Kidney (tissue), 14 donors: ENCODE data around the gene SYT1. TPM values are rescaled to one million over a fixed set of nuclear protein-coding genes. Genes with fewer than 3 reads are reported as not detected.

Experiments used
- DNase-seq, 5 donors: peaks; one replicate each; pipeline ENCODE4 v3.0.0-alpha.2; 2013 to 2020
- FAIRE-seq: peaks from 2 replicates; lab custom pipeline; 2012; peaks lifted over from hg19 to GRCh38; lab: Jason Lieb, UNC
- H3K27ac ChIP-seq, 2 donors: one replicate each; pipeline ENCODE4 v1.7.0; 2013; ENCODE audit warnings: low read depth in 2 of 2, low read length in 2 of 2, inconsistent platforms in 1 of 2
- H3K27me3 ChIP-seq: one replicate; pipeline ENCODE4 v1.7.1; 2013; ENCODE audit warnings: low read length, inconsistent platforms; ENCODE audit not compliant: control insufficient read depth, insufficient read depth
- H3K36me3 ChIP-seq, 3 donors: one replicate each; pipeline versions ENCODE4 v1.7.0 to v1.7.1; 2013; ENCODE audit warnings: low read length in 3 of 3, control low read depth in 1 of 3, inconsistent platforms in 1 of 3; ENCODE audit not compliant: insufficient read depth in 3 of 3, control insufficient read depth in 2 of 3
- H3K4me1 ChIP-seq, 3 donors: one replicate each; pipeline versions ENCODE4 v1.7.0 to v1.7.1; 2013; ENCODE audit warnings: low read length in 3 of 3, inconsistent platforms in 1 of 3, low read depth in 1 of 3; ENCODE audit not compliant: control insufficient read depth in 2 of 3, insufficient read depth in 2 of 3
- H3K4me3 ChIP-seq, 3 donors: one replicate each; pipeline versions ENCODE4 v1.7.0 to v1.8.1; 2013; ENCODE audit warnings: low read length in 3 of 3, control low read depth in 1 of 3, inconsistent platforms in 1 of 3
- H3K9ac ChIP-seq, 3 donors: one replicate each; pipeline versions ENCODE4 v1.7.0 to v1.7.1; 2013; ENCODE audit warnings: low read length in 3 of 3, control low read depth in 1 of 3, inconsistent platforms in 1 of 3
- H3K9me3 ChIP-seq, 3 donors: one replicate each; pipeline versions ENCODE4 v1.7.0 to v1.7.1; 2013; ENCODE audit warnings: low read length in 3 of 3, control low read depth in 1 of 3, inconsistent platforms in 1 of 3; ENCODE audit not compliant: control insufficient read depth in 2 of 3, insufficient read depth in 1 of 3
- intact Hi-C: fragments of 100-400 bp; cut with DNase I; formaldehyde crosslinking; loops from one replicate; pipeline ENCODE4 v1.11.1; 2022
- polyA plus RNA-seq: library from polyadenylated mRNA; stranded (reverse); fragments of 350-450 nt; fragmentation: Illumina TruSeq; extraction: RNeasy Lipid Tissue Mini Kit (QIAGEN cat#74804); gene quantifications from one replicate; pipeline ENCODE4 v1.2.3, GENCODE V29; 2014; ENCODE audit warnings: low read depth, low replicate concordance; ENCODE audit not compliant: insufficient read depth
- total RNA-seq: library from RNA; stranded (reverse); fragmentation: NEBNext Ultra II Directional; extraction: Animal tissue kit (Norgen Biotek cat#: 25700); gene quantifications from one replicate; pipeline ENCODE4 v1.2.1, GENCODE V29; 2021
- TF ChIP-seq, protein P1 (sequence below): IDR thresholded peaks from 3 replicates; pipeline ENCODE4 v1.5.1; 2012; ENCODE audit warnings: mild to moderate bottlenecking, moderate library complexity, borderline replicate concordance; ENCODE audit not compliant: insufficient read depth; ENCODE audit errors: extremely low read depth
- donor health status: control.
- donor health status: control.
- donor health status: control.
- donor health status: control.
- donor health status: control.
- donor health status: DM: yes; HTN: yes; CAD: no.
- donor health status: Normal renal cell carcinoma (clear cell type).

Gene SYT1
- total and polyA plus RNA-seq, 2 donors from 2014 or later = 0.69 to 1.2 TPM

DNA sequence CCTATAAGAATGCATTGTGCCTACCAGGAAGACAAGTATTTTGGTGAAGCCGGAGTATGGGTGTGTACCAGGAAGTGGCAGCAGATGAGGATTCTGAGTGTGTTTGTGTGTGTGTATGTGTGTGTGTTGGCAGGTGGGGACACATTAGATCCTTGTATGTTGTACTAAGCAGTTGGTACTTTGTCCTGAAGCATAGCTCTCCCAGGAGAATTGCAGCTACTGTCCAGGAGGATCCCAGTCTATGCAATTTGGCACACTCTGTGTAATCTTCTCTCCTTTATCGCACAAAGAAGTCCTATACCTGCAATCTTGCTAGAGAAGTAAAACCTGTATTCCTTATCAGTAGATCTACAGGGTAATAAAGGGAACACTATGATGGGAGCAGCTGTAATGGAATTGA, 549.7 kb downstream of the SYT1 start:
- Histone ChIP-seq H3K4me1 (peaks cover 0 to 42% (median 6%) of the 10 kb centered on the region in 3 donors), H3K9ac (no peak overlapping the region), H3K4me3 (no peak overlapping the region), H3K27me3 (no peaks in the 10 kb centered on the region), H3K36me3 (no peaks in the 10 kb centered on the region), H3K9me3 (no peaks in the 10 kb centered on the region), H3K27ac (no peak overlapping the region)
- DNase-seq = no peak
- intact Hi-C loops = no loop called here
- FAIRE-seq = no peak
- TF ChIP-seq, protein P1, sequence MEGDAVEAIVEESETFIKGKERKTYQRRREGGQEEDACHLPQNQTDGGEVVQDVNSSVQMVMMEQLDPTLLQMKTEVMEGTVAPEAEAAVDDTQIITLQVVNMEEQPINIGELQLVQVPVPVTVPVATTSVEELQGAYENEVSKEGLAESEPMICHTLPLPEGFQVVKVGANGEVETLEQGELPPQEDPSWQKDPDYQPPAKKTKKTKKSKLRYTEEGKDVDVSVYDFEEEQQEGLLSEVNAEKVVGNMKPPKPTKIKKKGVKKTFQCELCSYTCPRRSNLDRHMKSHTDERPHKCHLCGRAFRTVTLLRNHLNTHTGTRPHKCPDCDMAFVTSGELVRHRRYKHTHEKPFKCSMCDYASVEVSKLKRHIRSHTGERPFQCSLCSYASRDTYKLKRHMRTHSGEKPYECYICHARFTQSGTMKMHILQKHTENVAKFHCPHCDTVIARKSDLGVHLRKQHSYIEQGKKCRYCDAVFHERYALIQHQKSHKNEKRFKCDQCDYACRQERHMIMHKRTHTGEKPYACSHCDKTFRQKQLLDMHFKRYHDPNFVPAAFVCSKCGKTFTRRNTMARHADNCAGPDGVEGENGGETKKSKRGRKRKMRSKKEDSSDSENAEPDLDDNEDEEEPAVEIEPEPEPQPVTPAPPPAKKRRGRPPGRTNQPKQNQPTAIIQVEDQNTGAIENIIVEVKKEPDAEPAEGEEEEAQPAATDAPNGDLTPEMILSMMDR = no peak

DNA sequence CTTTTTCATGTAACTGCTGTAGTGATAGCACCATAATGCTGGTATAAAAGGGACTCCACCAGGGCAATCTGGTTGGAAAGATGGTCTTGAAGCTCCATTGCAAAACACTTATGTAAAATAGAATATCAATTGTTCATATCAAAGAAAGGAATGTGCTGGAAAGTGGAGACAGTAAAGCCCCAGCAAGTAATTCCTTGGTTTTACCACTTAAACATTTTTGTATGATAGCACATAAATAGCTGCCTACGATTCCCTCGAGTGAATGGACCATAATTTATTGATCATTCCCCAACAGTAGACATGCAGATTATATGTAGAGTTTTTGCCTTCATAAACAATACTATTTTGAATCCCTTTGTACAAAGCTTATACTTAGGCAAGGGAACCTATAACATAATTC, 550.7 kb downstream of the SYT1 start:
- Histone ChIP-seq H3K36me3 (no peaks in the 10 kb centered on the region), H3K4me3 (no peak overlapping the region), H3K27ac (peak overlapping the region in 1 of 2 donors; percentile 58), H3K9me3 (no peaks in the 10 kb centered on the region), H3K9ac (no peak overlapping the region), H3K27me3 (no peaks in the 10 kb centered on the region), H3K4me1 (peaks cover 0 to 39% (median 11%) of the 10 kb centered on the region in 3 donors)
- FAIRE-seq (no peak), DNase-seq (no peak)
- TF ChIP-seq, protein P1 = no peak
- intact Hi-C loops = no loop called here

DNA sequence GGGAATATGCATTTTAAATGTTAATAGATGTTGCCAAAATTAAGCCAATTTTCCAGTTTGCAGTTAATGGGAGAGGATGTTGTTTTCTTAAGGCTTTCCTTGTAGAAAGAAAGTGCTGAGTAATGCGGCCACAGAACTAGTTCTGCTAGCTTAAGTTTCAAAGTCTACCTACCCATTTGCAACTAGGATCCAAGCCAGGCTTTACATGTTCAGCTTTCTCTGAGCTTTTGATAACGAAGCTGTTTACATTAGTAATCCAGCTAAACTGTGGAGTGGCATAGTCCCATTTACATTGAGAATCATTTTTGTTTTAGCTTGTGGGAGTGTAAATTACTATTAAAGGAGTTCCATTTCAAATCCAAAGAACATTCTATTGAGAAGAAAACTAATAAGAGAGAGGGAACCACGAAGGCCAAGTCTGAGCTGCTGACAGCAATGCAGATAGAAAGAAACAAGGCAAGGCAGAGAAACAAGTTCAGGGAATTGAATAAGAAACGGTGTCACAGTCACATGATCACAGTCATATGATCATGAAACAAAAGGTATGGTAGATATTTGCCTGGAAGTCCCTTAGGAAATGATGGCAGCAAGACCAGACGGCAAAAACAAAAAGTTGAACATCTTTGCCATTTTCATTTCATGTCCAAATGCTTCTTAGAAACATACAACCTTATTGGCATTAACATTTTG, 551.3 kb downstream of the SYT1 start:
- Histone ChIP-seq H3K9ac (peak overlapping the region in 1 of 3 donors; percentile 24), H3K36me3 (no peaks in the 10 kb centered on the region), H3K9me3 (no peaks in the 10 kb centered on the region), H3K27me3 (no peaks in the 10 kb centered on the region), H3K4me3 (no peak overlapping the region), H3K27ac (peak overlapping the region; percentile 58 to 64), H3K4me1 (peaks cover 3 to 45% (median 14%) of the 10 kb centered on the region in 3 donors)
- FAIRE-seq (peak; percentile 15), DNase-seq (peak in 2 of 5 donors; percentile 20 to 35)
- TF ChIP-seq, protein P1 = no peak
- intact Hi-C loops = no loop called here
